Thyroid gland (tissue), 4 donors: ENCODE results near the gene GRIN3A.

ENCODE experiments used
- POLR2A ChIP-seq, 2 donors: fragments of 450-650 bp; IDR thresholded peaks; one replicate each; pipeline ENCODE4 v1.6.1; 2017; ENCODE audit warnings: antibody characterized with exemption in 2 of 2, mild to moderate bottlenecking in 2 of 2, moderate library complexity in 1 of 2
- TF ChIP-seq, protein P1 (sequence below), 6 experiments: fragments of 200-600 bp in 3 of 6; fragments of 450-650 bp in 3 of 6; sonication (generic) in 3 of 6; IDR thresholded peaks; one replicate each; pipeline ENCODE4 v1.5.1; 2016 to 2019; ENCODE audit warnings: antibody characterized with exemption in 6 of 6, mild to moderate bottlenecking in 2 of 6, inconsistent platforms in 1 of 6, moderate library complexity in 1 of 6

- TF ChIP-seq, protein P1, sequence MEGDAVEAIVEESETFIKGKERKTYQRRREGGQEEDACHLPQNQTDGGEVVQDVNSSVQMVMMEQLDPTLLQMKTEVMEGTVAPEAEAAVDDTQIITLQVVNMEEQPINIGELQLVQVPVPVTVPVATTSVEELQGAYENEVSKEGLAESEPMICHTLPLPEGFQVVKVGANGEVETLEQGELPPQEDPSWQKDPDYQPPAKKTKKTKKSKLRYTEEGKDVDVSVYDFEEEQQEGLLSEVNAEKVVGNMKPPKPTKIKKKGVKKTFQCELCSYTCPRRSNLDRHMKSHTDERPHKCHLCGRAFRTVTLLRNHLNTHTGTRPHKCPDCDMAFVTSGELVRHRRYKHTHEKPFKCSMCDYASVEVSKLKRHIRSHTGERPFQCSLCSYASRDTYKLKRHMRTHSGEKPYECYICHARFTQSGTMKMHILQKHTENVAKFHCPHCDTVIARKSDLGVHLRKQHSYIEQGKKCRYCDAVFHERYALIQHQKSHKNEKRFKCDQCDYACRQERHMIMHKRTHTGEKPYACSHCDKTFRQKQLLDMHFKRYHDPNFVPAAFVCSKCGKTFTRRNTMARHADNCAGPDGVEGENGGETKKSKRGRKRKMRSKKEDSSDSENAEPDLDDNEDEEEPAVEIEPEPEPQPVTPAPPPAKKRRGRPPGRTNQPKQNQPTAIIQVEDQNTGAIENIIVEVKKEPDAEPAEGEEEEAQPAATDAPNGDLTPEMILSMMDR (IDR thresholded peaks at IDR 0.05), result no peak
- TF ChIP-seq POLR2A (IDR thresholded peaks at IDR 0.05), result no peak
Measured at GRCh38 chr9:101524371-101524770, 214.1 kb downstream of the GRIN3A start.
